MG63 (cell line): ENCODE data around the gene ATP5MC3. TPM values are rescaled to one million over a fixed set of nuclear protein-coding genes. Genes with fewer than 3 reads are reported as not detected.

Source experiments
- DNase-seq: peaks from one replicate; pipeline ENCODE4 v3.0.0-alpha.2; 2020
- H3K27me3 ChIP-seq: fragments of 250-450 bp; sonication (Bioruptor Pico); 2 replicates; pipeline ENCODE4 v1.5.1; 2020; ENCODE audit warnings: mild to moderate bottlenecking, moderate library complexity
- H3K36me3 ChIP-seq: fragments of 250-450 bp; sonication (Bioruptor Pico); 2 replicates; pipeline ENCODE4 v1.5.1; 2020; ENCODE audit warnings: mild to moderate bottlenecking, moderate library complexity
- H3K4me3 ChIP-seq: fragments of 250-450 bp; sonication (Bioruptor Pico); 2 replicates; pipeline ENCODE4 v1.5.1; 2020; ENCODE audit warnings: mild to moderate bottlenecking, moderate library complexity
- H3K9me3 ChIP-seq: fragments of 250-450 bp; sonication (Bioruptor Pico); 2 replicates; pipeline ENCODE4 v1.5.1; 2020; ENCODE audit warnings: mild to moderate bottlenecking, moderate library complexity
- total RNA-seq: library from RNA; depleted of rRNA; stranded (reverse); fragments of >200 nt; shearing (Covaris generic); gene quantifications from 2 replicates; pipeline ENCODE4 v1.2.3, GENCODE V29; 2014; ENCODE audit warnings: low replicate concordance; rRNA removed

The ATP5MC3 gene
- total RNA-seq, 1 experiment from 2014 or later = 228 TPM

DNA sequence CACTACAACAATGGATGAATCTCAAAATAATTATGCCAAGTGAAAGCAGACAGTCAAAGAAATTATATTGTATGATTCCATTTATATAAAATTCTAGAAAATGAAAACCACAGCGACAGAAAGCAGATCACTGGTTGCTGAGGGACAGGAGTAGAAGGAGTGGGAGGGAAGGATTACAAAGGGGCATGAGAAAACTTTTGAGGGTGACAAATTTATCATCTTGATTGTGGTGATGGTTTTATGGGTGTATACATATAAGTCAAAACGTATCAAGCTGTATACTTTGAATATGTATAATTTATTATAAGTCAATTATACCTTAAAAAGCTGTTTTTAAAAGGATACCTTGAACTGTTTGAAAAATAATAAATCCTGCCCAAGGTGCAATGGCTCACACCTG, 41.2 kb downstream of the ATP5MC3 start:
- peaks cover 7% of the 10 kb centered on the region for H3K36me3 ChIP-seq
- no peak overlapping the region for H3K4me3 ChIP-seq
- no peaks in the 10 kb centered on the region for H3K27me3 ChIP-seq
- no peaks in the 10 kb centered on the region for H3K9me3 ChIP-seq
- DNase-seq = no peak

DNA sequence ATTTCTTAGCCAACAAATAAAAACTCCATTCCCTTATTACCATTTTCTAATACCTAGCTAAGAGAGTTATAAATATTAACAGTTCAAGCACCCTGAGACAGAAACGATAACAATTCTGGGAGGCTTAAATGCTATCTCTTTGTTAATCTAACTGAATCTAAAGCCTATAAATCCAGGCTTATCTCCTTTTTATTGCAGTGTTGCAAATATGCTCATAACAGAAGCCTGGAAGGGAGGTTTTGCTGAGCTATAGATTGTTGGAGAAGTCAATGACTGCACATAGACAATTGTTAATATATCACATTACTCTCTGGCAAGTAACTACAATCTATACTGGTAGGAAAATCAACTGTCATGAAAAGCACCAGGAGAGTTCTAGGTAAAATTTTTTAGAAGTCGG, 43.7 kb downstream of the ATP5MC3 start:
- DNase-seq = no peak
- Histone ChIP-seq H3K36me3 (peaks cover 13% of the 10 kb centered on the region), H3K9me3 (no peaks in the 10 kb centered on the region), H3K4me3 (no peak overlapping the region), H3K27me3 (no peaks in the 10 kb centered on the region)

DNA sequence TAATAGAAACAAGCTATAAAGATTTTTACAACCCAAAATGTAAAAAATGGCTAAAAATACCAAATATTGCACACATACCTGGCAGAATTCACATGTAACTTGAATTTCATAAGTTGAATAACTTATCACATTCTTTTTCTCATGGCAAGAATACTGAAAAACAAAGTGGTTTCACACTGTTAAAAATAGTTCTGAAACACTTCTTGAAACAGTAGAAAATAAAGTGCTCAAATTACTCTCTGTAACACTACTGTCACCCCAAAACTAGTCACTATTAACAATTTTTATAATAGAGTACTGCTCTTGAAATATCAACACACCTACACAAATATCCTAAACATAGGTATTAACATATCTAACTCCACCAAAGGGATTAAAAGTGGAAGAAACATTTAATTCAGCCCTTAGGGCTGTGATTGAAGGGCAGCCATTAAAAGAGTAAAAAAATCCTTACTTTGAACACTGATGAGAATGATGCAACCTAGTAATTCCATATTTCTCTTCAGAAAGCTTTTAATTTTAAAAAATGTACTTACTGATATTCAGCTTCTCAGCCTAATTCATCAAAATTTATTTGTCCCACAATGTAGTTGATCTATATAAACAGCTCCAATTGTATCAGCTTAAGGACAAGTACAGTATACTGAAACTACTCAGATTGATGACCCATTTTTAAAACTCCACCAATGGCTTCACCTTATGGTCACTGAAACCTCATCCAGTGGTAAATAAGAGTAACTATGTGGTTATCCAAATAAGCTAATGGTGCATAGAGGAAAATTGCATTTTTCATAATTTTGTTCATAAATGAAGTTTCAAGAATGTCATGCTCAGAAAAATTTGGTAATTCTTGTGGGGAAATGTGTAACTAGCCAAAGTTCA, 44.9 kb downstream of the ATP5MC3 start:
- Histone ChIP-seq H3K27me3 (no peaks in the 10 kb centered on the region), H3K9me3 (no peaks in the 10 kb centered on the region), H3K4me3 (no peak overlapping the region), H3K36me3 (peaks cover 13% of the 10 kb centered on the region)
- DNase-seq = no peak

DNA sequence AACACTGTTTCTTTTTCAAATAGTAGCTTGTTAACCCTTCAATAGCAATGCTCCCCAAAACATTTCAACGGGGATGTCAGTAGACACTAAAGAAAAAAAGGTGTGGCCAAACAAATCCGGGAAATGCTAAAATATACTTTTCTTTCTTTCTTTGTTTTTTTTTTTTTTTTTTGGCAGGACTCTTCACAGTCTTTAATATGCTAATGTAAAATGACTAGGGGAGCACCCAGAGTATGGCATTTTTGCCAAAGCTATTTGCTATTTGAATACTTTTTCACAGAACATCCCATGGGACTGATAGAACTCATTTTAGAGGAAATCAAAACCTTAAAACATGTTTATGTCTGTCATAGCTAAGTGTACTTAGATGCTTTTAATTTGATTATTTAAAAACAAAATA, 45.6 kb downstream of the ATP5MC3 start:
- H3K4me3 ChIP-seq = no peak overlapping the region
- DNase-seq = no peak
- no peaks in the 10 kb centered on the region for H3K27me3 ChIP-seq
- peaks cover 15% of the 10 kb centered on the region for H3K36me3 ChIP-seq
- H3K9me3 ChIP-seq = no peaks in the 10 kb centered on the region

DNA sequence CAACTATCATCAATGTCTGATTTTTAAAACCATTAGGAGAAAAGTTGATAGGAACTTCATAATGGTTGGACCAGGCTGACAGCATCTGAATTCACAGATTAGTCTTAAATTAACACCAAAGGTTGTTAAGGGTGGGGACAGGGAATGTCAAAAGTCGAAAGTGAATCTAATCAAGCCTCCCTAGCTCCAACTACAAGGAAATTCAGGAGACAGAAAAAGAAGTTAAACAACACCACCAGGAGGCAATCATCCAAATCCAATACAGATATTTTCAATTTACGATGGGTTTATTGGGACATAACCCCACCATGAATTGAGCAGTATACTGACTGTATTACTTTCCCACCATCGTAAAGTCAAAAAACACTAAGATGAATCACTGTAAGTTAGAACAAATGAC, 46.3 kb downstream of the ATP5MC3 start:
- no peak for DNase-seq
- Histone ChIP-seq H3K27me3 (no peaks in the 10 kb centered on the region), H3K9me3 (no peaks in the 10 kb centered on the region), H3K4me3 (no peak overlapping the region), H3K36me3 (peaks cover 15% of the 10 kb centered on the region)

DNA sequence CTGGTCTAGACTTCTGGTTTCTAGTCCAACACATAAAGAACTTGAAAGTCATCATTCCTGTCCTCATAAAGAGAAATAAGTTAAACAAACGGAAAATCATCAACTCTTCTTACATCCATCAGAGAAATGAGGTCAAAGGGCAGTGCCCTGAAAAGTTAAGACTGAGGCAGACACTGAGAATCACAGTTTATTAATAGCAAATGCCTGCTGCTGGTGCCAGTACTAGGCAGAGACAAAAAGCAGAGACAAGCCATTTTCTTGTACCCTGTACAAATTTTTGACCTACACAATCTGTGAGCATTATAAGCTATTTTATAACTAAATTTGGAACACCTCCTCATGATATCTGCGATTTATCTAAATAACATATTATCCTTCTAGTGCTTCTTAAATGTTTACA, 50.3 kb downstream of the ATP5MC3 start:
- no peak for DNase-seq
- H3K9me3 ChIP-seq = no peaks in the 10 kb centered on the region
- H3K27me3 ChIP-seq = no peaks in the 10 kb centered on the region
- H3K36me3 ChIP-seq = peaks cover 26% of the 10 kb centered on the region
- H3K4me3 ChIP-seq = no peak overlapping the region

DNA sequence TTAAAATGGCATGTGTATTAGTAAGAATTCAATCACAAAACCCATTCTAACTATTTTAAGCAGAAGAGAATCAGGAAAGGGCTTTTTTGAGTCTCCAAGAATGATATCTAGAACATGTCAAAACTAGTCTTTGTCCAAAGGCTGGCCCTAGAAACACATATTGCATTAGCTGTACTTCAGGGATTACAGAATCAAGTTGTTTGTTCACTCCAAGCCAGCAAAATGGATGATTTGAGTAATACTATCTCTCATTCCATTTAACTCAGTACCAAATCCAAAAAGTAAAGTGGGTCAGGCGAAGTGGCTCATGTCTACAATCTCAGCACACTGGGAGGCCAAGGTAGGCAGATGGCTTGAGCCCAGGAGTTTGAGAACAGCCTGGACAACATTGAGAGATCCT, 54.8 kb downstream of the ATP5MC3 start:
- peaks cover 19% of the 10 kb centered on the region for H3K36me3 ChIP-seq

More for the DNA sequence above, 54.8 kb downstream of the ATP5MC3 start:
- H3K4me3 ChIP-seq = no peak overlapping the region
- no peak for DNase-seq
- H3K9me3 ChIP-seq = no peaks in the 10 kb centered on the region
- no peaks in the 10 kb centered on the region for H3K27me3 ChIP-seq

Other genes starting within 250 kb of the ATP5MC3 start
- 6.4 and 8.1 TPM in 2 replicates for gene CHN1, start 176.3 kb downstream of the ATP5MC3 start, total RNA-seq
- 18.4 and 33.4 TPM in 2 replicates for gene ATF2, start 13.5 kb downstream of the ATP5MC3 start, total RNA-seq